ENCODE measurements around the gene IRF2BP2. TPM values are rescaled to one million over a fixed set of nuclear protein-coding genes. Genes with fewer than 3 reads are reported as not detected.

IRF2BP2 gene
- total and polyA plus RNA-seq, 2 of the 13 experiments (the other 11 are each of a cell fraction or from before 2014, with no cell fraction given) = 140 to 147 TPM

DNA sequence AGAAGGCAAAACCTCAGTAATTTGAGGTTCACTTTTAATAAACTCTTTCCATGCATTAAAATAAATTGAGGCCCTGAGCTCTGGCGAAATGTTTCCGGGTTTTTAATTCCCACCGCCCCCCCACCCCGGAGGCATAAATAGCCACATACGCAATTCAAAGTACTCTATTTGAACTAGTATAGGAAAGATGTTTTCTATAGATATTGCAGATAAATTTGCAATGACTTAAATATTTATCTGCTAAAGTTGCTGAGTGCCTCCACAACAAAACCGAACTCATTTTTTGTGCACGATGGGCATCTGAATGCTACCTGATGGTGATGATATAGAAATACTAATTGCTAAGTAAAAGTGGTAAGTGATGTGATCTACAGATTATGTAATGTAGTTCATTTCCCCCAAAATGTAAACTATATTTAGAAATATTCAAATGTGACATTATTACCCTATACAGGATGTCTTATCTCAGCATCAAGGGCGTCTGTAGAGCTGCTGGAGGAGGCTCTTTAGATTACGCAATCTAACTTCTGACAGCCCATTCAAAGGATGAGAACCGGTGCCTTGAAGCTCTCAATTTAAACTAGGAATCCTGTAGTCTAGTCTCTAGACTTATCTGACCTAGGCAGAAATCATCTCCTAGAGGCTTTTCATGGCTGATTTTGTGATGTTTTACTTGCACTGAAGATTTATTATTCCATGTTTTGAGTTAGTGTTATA lies 8.5 kb downstream of the IRF2BP2 start (continued):
- TF ChIP-seq, protein P1, sequence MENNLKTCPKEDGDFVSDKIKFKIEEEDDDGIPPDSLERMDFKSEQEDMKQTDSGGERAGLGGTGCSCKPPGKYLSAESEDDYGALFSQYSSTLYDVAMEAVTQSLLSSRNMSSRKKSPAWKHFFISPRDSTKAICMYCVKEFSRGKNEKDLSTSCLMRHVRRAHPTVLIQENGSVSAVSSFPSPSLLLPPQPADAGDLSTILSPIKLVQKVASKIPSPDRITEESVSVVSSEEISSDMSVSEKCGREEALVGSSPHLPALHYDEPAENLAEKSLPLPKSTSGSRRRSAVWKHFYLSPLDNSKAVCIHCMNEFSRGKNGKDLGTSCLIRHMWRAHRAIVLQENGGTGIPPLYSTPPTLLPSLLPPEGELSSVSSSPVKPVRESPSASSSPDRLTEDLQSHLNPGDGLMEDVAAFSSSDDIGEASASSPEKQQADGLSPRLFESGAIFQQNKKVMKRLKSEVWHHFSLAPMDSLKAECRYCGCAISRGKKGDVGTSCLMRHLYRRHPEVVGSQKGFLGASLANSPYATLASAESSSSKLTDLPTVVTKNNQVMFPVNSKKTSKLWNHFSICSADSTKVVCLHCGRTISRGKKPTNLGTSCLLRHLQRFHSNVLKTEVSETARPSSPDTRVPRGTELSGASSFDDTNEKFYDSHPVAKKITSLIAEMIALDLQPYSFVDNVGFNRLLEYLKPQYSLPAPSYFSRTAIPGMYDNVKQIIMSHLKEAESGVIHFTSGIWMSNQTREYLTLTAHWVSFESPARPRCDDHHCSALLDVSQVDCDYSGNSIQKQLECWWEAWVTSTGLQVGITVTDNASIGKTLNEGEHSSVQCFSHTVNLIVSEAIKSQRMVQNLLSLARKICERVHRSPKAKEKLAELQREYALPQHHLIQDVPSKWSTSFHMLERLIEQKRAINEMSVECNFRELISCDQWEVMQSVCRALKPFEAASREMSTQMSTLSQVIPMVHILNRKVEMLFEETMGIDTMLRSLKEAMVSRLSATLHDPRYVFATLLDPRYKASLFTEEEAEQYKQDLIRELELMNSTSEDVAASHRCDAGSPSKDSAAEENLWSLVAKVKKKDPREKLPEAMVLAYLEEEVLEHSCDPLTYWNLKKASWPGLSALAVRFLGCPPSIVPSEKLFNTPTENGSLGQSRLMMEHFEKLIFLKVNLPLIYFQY (CRISPR knock-in tag; IDR thresholded peaks at IDR 0.05; ENCODE audit: borderline replicate concordance) = no peak
- TF ChIP-seq KAT8 (CRISPR knock-in tag; IDR thresholded peaks at IDR 0.05) (peak; percentile 15; the same call in 1 of the 2 replicates), DR1 (CRISPR knock-in tag; IDR thresholded peaks at IDR 0.05) (no peak), ZNF678 (CRISPR knock-in tag; IDR thresholded peaks at IDR 0.05) (no peak), POGZ (CRISPR knock-in tag; IDR thresholded peaks at IDR 0.05) (no peak), RAD21 (CRISPR knock-in tag; IDR thresholded peaks at IDR 0.05) (no peak), PHF8 (CRISPR knock-in tag; IDR thresholded peaks at IDR 0.05) (no peak), XBP1 (CRISPR knock-in tag; IDR thresholded peaks at IDR 0.05) (no peak), JDP2 (CRISPR knock-in tag; IDR thresholded peaks at IDR 0.05; ENCODE audit: borderline replicate concordance) (no peak)
- TF ChIP-seq, protein P2, sequence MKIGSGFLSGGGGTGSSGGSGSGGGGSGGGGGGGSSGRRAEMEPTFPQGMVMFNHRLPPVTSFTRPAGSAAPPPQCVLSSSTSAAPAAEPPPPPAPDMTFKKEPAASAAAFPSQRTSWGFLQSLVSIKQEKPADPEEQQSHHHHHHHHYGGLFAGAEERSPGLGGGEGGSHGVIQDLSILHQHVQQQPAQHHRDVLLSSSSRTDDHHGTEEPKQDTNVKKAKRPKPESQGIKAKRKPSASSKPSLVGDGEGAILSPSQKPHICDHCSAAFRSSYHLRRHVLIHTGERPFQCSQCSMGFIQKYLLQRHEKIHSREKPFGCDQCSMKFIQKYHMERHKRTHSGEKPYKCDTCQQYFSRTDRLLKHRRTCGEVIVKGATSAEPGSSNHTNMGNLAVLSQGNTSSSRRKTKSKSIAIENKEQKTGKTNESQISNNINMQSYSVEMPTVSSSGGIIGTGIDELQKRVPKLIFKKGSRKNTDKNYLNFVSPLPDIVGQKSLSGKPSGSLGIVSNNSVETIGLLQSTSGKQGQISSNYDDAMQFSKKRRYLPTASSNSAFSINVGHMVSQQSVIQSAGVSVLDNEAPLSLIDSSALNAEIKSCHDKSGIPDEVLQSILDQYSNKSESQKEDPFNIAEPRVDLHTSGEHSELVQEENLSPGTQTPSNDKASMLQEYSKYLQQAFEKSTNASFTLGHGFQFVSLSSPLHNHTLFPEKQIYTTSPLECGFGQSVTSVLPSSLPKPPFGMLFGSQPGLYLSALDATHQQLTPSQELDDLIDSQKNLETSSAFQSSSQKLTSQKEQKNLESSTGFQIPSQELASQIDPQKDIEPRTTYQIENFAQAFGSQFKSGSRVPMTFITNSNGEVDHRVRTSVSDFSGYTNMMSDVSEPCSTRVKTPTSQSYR (CRISPR knock-in tag; IDR thresholded peaks at IDR 0.05; ENCODE audit: borderline replicate concordance) = no peak
- TF ChIP-seq, protein P3, sequence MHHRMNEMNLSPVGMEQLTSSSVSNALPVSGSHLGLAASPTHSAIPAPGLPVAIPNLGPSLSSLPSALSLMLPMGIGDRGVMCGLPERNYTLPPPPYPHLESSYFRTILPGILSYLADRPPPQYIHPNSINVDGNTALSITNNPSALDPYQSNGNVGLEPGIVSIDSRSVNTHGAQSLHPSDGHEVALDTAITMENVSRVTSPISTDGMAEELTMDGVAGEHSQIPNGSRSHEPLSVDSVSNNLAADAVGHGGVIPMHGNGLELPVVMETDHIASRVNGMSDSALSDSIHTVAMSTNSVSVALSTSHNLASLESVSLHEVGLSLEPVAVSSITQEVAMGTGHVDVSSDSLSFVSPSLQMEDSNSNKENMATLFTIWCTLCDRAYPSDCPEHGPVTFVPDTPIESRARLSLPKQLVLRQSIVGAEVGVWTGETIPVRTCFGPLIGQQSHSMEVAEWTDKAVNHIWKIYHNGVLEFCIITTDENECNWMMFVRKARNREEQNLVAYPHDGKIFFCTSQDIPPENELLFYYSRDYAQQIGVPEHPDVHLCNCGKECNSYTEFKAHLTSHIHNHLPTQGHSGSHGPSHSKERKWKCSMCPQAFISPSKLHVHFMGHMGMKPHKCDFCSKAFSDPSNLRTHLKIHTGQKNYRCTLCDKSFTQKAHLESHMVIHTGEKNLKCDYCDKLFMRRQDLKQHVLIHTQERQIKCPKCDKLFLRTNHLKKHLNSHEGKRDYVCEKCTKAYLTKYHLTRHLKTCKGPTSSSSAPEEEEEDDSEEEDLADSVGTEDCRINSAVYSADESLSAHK (CRISPR knock-in tag; IDR thresholded peaks at IDR 0.05; ENCODE audit: borderline replicate concordance) = no peak
- TF ChIP-seq, protein P4, sequence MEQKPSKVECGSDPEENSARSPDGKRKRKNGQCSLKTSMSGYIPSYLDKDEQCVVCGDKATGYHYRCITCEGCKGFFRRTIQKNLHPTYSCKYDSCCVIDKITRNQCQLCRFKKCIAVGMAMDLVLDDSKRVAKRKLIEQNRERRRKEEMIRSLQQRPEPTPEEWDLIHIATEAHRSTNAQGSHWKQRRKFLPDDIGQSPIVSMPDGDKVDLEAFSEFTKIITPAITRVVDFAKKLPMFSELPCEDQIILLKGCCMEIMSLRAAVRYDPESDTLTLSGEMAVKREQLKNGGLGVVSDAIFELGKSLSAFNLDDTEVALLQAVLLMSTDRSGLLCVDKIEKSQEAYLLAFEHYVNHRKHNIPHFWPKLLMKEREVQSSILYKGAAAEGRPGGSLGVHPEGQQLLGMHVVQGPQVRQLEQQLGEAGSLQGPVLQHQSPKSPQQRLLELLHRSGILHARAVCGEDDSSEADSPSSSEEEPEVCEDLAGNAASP (CRISPR knock-in tag; IDR thresholded peaks at IDR 0.05; ENCODE audit: borderline replicate concordance) = peak; percentile 36; the same call in 1 of the 2 replicates
- TF ChIP-seq, protein P5, sequence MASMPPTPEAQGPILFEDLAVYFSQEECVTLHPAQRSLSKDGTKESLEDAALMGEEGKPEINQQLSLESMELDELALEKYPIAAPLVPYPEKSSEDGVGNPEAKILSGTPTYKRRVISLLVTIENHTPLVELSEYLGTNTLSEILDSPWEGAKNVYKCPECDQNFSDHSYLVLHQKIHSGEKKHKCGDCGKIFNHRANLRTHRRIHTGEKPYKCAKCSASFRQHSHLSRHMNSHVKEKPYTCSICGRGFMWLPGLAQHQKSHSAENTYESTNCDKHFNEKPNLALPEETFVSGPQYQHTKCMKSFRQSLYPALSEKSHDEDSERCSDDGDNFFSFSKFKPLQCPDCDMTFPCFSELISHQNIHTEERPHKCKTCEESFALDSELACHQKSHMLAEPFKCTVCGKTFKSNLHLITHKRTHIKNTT (CRISPR knock-in tag; IDR thresholded peaks at IDR 0.05) = no peak
- TF ChIP-seq, protein P6, sequence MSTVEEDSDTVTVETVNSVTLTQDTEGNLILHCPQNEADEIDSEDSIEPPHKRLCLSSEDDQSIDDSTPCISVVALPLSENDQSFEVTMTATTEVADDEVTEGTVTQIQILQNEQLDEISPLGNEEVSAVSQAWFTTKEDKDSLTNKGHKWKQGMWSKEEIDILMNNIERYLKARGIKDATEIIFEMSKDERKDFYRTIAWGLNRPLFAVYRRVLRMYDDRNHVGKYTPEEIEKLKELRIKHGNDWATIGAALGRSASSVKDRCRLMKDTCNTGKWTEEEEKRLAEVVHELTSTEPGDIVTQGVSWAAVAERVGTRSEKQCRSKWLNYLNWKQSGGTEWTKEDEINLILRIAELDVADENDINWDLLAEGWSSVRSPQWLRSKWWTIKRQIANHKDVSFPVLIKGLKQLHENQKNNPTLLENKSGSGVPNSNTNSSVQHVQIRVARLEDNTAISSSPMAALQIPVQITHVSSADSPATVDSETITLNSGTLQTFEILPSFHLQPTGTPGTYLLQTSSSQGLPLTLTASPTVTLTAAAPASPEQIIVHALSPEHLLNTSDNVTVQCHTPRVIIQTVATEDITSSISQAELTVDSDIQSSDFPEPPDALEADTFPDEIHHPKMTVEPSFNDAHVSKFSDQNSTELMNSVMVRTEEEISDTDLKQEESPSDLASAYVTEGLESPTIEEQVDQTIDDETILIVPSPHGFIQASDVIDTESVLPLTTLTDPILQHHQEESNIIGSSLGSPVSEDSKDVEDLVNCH (CRISPR knock-in tag; IDR thresholded peaks at IDR 0.05) = no peak

Data from HepG2 (cell line).